HepG2 (cell line): ENCODE data around the gene MYO18B. TPM values are rescaled to one million over a fixed set of nuclear protein-coding genes. Genes with fewer than 3 reads are reported as not detected.
A peak's percentile ranks its signal among the peaks of the same experiment; 100 is the strongest.

Experiments
- ATAC-seq: fragments of 200-7000 bp; cut with Tn5 transposase; 3 replicates; pipeline ENCODE4 v1.9.1; 2020; ENCODE audit warnings: mild to moderate bottlenecking, moderate library complexity
- BruUV-seq: library from RNA; stranded (reverse); fragments of 400-500 nt; replicated peaks from 2 replicates; lab custom pipeline; 2021; lab: Mats Ljungman, UMichigan
- CTCF ChIA-PET: fragments of 300-600 bp; formaldehyde crosslinking; extraction: SDS; loops from one replicate; lab custom pipeline; 2021; ENCODE audit warnings: low total read pairs, inconsistent platforms, low intra/inter-chr PET ratio; lab: Yijun Ruan, JAX
- POLR2A ChIA-PET: fragments of 350-600 bp; sonication (Branson Sonifier 250); formaldehyde crosslinking; loops from one replicate; lab custom pipeline; 2020; ENCODE audit warnings: antibody characterized with exemption, inconsistent platforms; lab: Yijun Ruan, JAX
- DNase-seq: peaks from one replicate; pipeline ENCODE4 v3.0.0-alpha.2; 2015; ENCODE audit warnings: low spot score
- FAIRE-seq: peaks from 3 replicates; lab custom pipeline; 2011; peaks lifted over from hg19 to GRCh38; lab: Jason Lieb, UNC
- H2AFZ ChIP-seq: one replicate; pipeline ENCODE4 v1.6.1; 2011; ENCODE audit warnings: low read length, inconsistent platforms
- H3K27ac ChIP-seq: fragments of 300-600 bp; 3 replicates; pipeline ENCODE4 v1.8.0; 2011; ENCODE audit warnings: mixed run types, mild to moderate bottlenecking, mixed read lengths, low read length, inconsistent platforms; ENCODE audit not compliant: insufficient read depth; ENCODE audit errors: extremely low read length
- H3K27me3 ChIP-seq, 2 experiments: fragments of 200-600 bp in 1 of 2; 2 replicates in 1 of 2; 3 replicates in 1 of 2; pipeline versions ENCODE4 v1.6.0 to v1.8.0; 2011; ENCODE audit warnings: low read length in 2 of 2, mild to moderate bottlenecking in 2 of 2, moderate library complexity in 2 of 2, inconsistent platforms in 1 of 2; ENCODE audit not compliant: insufficient read depth in 2 of 2, control insufficient read depth in 1 of 2
- H3K36me3 ChIP-seq, 2 experiments: fragments of 200-600 bp in 1 of 2; replicated peaks in 1 of 2; 2 replicates in 1 of 2; 3 replicates in 1 of 2; pipeline versions ENCODE4 v1.5.1 to v1.8.0; 2011; ENCODE audit warnings: low read length in 2 of 2, inconsistent platforms in 1 of 2; ENCODE audit not compliant: insufficient read depth in 2 of 2, control insufficient read depth in 1 of 2
- H3K4me1 ChIP-seq: 2 replicates; pipeline ENCODE4 v1.5.1; 2012; ENCODE audit warnings: low read length, inconsistent platforms; ENCODE audit not compliant: insufficient read depth
- H3K4me2 ChIP-seq: 2 replicates; pipeline ENCODE4 v1.6.0; 2011; ENCODE audit warnings: low read depth, low read length, inconsistent platforms
- H3K4me3 ChIP-seq, 3 experiments: fragments of 200-600 bp in 1 of 3; sonication (generic), shearing (Covaris generic) in 1 of 3; replicated peaks in 1 of 3; 2 replicates each; pipeline ENCODE4 v1.5.1; 2011 to 2016; ENCODE audit warnings: low read length in 3 of 3, inconsistent platforms in 2 of 3, low read depth in 2 of 3, mild to moderate bottlenecking in 2 of 3, control low read depth in 1 of 3, mixed read lengths in 1 of 3; ENCODE audit not compliant: insufficient read depth in 1 of 3
- H3K79me2 ChIP-seq: one replicate; pipeline ENCODE4 v1.6.1; 2011; ENCODE audit warnings: low read length, inconsistent platforms; ENCODE audit not compliant: insufficient read depth
- H3K9ac ChIP-seq: 2 replicates; pipeline ENCODE4 v1.6.0; 2011; ENCODE audit warnings: mild to moderate bottlenecking, low read depth, low read length, inconsistent platforms; ENCODE audit not compliant: insufficient read depth
- H3K9me3 ChIP-seq: 2 replicates; pipeline ENCODE4 v1.5.1; 2012; ENCODE audit warnings: mild to moderate bottlenecking, low read length
- H4K20me1 ChIP-seq: 2 replicates; pipeline ENCODE4 v1.6.0; 2011; ENCODE audit warnings: inconsistent platforms, mild to moderate bottlenecking, low read length, moderate library complexity; ENCODE audit not compliant: insufficient read depth
- NR2F1 ChIP-seq, 2 experiments: fragments of 450-650 bp in 1 of 2; formaldehyde crosslinking in 1 of 2; IDR thresholded peaks; 2 replicates each; pipeline versions ENCODE4 v1.5.0 to v1.6.1; 2016 to 2020; ENCODE audit warnings: mild to moderate bottlenecking in 1 of 2, missing compliant biosample characterization in 1 of 2, missing genetic modification reagents in 1 of 2, moderate library complexity in 1 of 2
- RBFOX2 ChIP-seq: fragments of 200-400 bp; formaldehyde crosslinking; IDR thresholded peaks from 2 replicates; pipeline ENCODE4 v1.6.1; 2017; ENCODE audit warnings: low read depth, mild to moderate bottlenecking, low read length
- ZFP37 ChIP-seq: sonication (generic); formaldehyde crosslinking; IDR thresholded peaks from 2 replicates; pipeline ENCODE4 v1.4.0; 2020; ENCODE audit warnings: missing genetic modification reagents, borderline replicate concordance
- ZMYM3 ChIP-seq: sonication (generic); formaldehyde crosslinking; IDR thresholded peaks from 2 replicates; pipeline ENCODE4 v1.5.1; 2020; ENCODE audit warnings: mild to moderate bottlenecking, missing genetic modification reagents
- ZNF768 ChIP-seq: sonication (generic); formaldehyde crosslinking; IDR thresholded peaks from 2 replicates; pipeline ENCODE4 v1.4.0; 2020; ENCODE audit warnings: missing genetic modification reagents
- whole genome bisulfite sequencing: methylation state at CpG from one replicate; pipeline ENCODE4 v1.1.6; 2017; ENCODE audit warnings: low lambda C conversion rate; 5-methylcytosine and 5-hydroxymethylcytosine counted together
- in situ Hi-C: cut with HindIII; loops from 2 replicates; pipeline ENCODE4 v1.10.0; 2017; ENCODE audit warnings: low pct_unique_long_range_greater_than_20kb; ENCODE audit not compliant: extremely low pct_ligation_motif_present
- intact Hi-C: fragments of 100-400 bp; cut with micrococcal nuclease; formaldehyde crosslinking; loops from one replicate; pipeline ENCODE4 v1.10.0; 2022; ENCODE audit not compliant: unreplicated experiment
- polyA plus RNA-seq, 8 experiments: library from polyadenylated mRNA; depleted of rRNA in 3 of 8; stranded (reverse) in 7 of 8; unstranded in 1 of 8; fragments of >200 nt; fragmentation: Illumina TruSeq in 4 of 8; extraction: Trizol in 4 of 8; gene quantifications; 2 replicates each; pipeline versions ENCODE4 v1.2.1 to v1.2.3, GENCODE V29; 2011 to 2016; ENCODE audit warnings: low read depth in 4 of 8, missing spikeins in 1 of 8, mixed read lengths in 1 of 8; ENCODE audit not compliant: insufficient read depth in 1 of 8
- total RNA-seq, 5 experiments: library from RNA; depleted of rRNA; stranded (reverse); fragments of >200 nt; fragmentation: Illumina TruSeq; extraction: Trizol; gene quantifications; 2 replicates each; pipeline ENCODE4 v1.2.3, GENCODE V29; 2016; ENCODE audit warnings: low read depth in 1 of 5
- TF ChIP-seq, protein P1 (sequence below): sonication (generic); formaldehyde crosslinking; IDR thresholded peaks from 2 replicates; pipeline ENCODE4 v1.8.0; 2022; ENCODE audit warnings: low read depth, missing genetic modification reagents
- TF ChIP-seq, protein P2 (sequence below): sonication (generic); formaldehyde crosslinking; IDR thresholded peaks from 2 replicates; pipeline ENCODE4 v1.4.0; 2020; ENCODE audit warnings: low read depth, mild to moderate bottlenecking, missing genetic modification reagents

Gene MYO18B
- total and polyA plus RNA-seq, 2 of the 13 experiments (the other 11 are each of a cell fraction or from before 2014, with no cell fraction given) = 0.01 TPM; not detected in 1

DNA sequence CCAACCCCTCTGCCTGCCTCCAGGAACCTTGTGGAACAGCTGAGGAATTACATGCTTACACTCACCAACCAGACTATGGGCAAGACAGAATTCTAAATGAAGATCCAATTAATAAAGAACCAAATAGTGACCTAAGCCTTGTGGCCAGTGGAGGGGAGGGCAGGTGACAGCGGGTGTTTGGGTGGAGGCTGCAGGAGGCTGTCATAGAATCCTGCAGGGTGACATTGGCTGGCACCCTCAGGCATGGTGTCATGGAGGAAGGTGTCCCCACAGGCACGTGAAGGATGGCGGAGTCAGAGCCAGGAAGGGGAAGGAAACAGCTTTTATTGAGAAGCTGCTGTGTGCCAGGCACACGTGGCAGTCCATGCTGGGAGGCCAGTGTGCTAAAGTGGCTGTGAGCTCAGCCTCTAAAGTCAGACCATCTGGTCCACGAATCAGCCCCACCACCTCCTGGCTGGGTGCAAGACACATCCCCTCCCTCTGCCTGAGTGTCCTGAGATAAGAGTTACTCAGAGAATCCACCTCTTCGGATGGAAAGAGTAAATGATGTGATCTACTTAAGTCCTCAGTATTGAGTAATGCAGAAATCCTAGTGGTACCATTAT, 8.7 kb downstream of the MYO18B start:
- Histone ChIP-seq H3K4me3 (no peak overlapping the region), H3K4me1 (peaks cover 37% of the 10 kb centered on the region), H2AFZ (no peak overlapping the region), H3K9me3 (no peaks in the 10 kb centered on the region), H3K36me3 (no peaks in the 10 kb centered on the region), H3K9ac (no peak overlapping the region), H3K79me2 (no peaks in the 10 kb centered on the region), H3K27ac (no peak overlapping the region), H3K4me2 (no peak overlapping the region), H3K27me3 (no peaks in the 10 kb centered on the region; a peak in 2 of 5 replicates), H4K20me1 (no peaks in the 10 kb centered on the region)
- in situ Hi-C loops (no loop called here), intact Hi-C loops (no loop called here)
- BruUV-seq = no TSS peak
- DNase-seq (no peak), FAIRE-seq (no peak), ATAC-seq (no peak)
- ChIA-PET CTCF (no interaction called here), POLR2A (no interaction called here)
- WGBS = 75% methylated on average over 4 of the region's 6 CpGs
- TF ChIP-seq RBFOX2 (no peak), ZMYM3 (CRISPR knock-in tag) (no peak)

DNA sequence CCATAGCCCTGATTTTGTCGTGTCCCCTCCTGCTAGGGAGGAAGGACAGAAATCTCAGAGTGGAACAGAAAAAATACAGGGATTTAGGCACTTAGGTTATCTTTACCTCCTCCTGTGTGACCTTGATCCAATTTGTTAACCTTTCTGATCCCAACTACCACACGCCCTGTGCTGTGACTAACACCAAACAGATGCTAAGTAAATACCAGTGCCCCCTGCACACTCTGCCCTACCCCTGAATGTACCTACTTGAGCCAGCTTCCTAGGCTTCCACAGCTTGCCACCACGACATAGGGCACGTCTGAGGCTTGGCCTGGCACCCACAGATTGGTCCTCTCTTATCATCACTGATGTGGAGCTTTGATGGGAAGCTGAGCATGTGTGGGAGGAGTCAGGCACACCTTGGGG, 9.2 kb downstream of the MYO18B start:
- TF ChIP-seq ZNF768 (CRISPR knock-in tag) (peak; percentile 80), NR2F1 (CRISPR knock-in tag; IDR thresholded peaks at IDR 0.05) (no peak), ZFP37 (no peak)
- TF ChIP-seq, protein P1, sequence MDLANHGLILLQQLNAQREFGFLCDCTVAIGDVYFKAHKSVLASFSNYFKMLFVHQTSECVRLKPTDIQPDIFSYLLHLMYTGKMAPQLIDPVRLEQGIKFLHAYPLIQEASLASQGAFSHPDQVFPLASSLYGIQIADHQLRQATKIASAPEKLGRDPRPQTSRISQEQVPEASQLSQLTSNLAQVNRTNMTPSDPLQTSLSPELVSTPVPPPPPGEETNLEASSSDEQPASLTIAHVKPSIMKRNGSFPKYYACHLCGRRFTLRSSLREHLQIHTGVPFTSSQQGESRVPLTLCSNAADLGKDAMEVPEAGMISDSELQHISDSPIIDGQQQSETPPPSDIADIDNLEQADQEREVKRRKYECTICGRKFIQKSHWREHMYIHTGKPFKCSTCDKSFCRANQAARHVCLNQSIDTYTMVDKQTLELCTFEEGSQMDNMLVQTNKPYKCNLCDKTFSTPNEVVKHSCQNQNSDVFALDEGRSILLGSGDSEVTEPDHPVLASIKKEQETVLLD (CRISPR knock-in tag) = no peak
- TF ChIP-seq, protein P2, sequence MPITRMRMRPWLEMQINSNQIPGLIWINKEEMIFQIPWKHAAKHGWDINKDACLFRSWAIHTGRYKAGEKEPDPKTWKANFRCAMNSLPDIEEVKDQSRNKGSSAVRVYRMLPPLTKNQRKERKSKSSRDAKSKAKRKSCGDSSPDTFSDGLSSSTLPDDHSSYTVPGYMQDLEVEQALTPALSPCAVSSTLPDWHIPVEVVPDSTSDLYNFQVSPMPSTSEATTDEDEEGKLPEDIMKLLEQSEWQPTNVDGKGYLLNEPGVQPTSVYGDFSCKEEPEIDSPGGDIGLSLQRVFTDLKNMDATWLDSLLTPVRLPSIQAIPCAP (CRISPR knock-in tag) = no peak
- WGBS = 38% methylated on average over 3 of the region's 4 CpGs
- in situ Hi-C loops (no loop called here), intact Hi-C loops (no loop called here)
- H3K27ac ChIP-seq = no peak overlapping the region
- H3K4me1 ChIP-seq = peaks cover 37% of the 10 kb centered on the region
- H3K27me3 ChIP-seq = no peaks in the 10 kb centered on the region; a peak in 2 of 5 replicates
- H3K4me3 ChIP-seq = no peak overlapping the region
- H3K9ac ChIP-seq = no peak overlapping the region
- H3K36me3 ChIP-seq = no peaks in the 10 kb centered on the region
- H3K9me3 ChIP-seq = no peaks in the 10 kb centered on the region
- CTCF ChIA-PET = no interaction called here
- no peaks in the 10 kb centered on the region for H3K79me2 ChIP-seq
- no peak overlapping the region for H2AFZ ChIP-seq
- POLR2A ChIA-PET = no interaction called here
- FAIRE-seq (no peak), DNase-seq (no peak), ATAC-seq (no peak)
- BruUV-seq = no TSS peak
- no peak overlapping the region for H3K4me2 ChIP-seq
- H4K20me1 ChIP-seq = no peaks in the 10 kb centered on the region
